ENCODE results near the gene ERBB4.
"Not testable (repeated sequence)": the region's sequence is repeated elsewhere in the genome, so short reads cannot be mapped to it uniquely, and the experiment has no call there.

Gene ERBB4

DNA sequence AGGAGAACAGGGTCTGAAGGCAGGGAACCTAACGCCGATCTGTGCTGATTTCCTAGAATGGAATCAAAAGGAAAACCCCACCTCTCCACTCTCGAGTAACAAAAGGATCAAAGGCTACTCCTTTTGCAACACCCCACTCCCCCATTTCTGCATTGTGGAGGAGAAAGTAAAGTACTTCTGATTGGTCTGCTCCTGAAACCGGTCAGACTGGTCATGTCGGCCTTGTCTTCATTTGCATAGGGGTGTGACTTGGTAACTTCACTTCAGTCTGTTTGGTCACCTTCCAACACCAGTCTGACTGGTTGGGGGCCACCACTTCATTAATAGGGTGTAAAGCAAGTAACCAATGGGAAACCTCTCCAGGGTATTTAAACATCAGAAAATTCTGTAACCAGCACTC lies 771.9 kb downstream of the ERBB4 start:
- DNase-seq = no peak

DNA sequence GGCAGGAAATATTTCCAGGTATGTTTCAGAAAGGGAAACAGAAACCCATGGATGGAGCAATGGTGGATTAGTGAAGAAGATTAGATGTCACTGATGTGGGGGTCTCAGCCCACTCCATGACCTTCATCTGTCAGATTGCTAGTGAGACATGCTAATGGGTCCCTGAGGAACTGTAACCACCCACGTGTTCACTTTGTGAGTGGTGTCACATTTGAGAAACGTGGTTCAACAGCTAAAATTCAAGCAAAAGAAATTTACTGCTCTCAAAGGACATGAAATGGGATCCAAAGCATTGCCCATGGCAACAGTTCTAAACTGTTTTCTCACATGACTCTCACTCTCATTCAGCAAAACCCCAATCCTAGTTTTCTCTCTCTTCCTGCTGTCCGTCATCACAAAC lies 776.1 kb downstream of the ERBB4 start:
- DNase-seq = no peak

DNA sequence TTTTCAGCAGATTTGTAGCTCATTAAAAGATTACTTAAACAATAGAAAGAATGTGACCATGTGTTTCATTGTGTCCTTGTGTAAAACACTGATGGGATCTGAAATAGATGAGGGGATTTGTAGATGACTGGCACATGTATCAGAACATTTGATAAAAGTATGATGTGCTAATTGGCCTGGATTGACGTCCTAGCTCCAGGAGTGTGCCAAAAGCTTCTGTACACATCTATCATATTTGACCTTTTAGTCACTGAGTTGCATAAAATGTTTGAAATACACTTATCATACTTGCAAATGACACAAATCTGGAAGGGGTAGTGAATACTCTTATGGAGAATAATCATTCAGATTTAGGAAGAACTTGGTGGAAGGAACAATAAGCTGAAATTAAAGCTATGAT lies 778.5 kb downstream of the ERBB4 start:
- no peak for DNase-seq

DNA sequence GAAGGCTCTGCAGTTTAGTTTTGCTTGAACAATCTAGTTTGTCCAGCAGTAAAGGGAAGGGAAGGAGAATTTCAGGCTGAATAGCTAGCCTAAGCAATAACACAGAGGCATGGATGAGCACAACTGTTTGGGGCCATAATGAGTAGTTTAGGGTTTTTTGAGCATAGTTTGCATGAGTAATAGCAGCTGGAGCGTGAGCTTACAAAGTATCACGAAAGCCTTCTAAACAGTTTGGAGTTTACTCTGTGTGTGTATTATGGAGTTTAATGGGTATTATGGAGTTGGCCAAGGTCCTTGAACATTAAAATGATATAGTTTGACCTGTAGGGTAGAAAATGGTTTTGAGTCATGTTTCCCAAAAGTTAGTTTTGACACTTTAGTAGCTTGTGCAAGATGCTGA lies 782.3 kb downstream of the ERBB4 start:
- no peak for DNase-seq

DNA sequence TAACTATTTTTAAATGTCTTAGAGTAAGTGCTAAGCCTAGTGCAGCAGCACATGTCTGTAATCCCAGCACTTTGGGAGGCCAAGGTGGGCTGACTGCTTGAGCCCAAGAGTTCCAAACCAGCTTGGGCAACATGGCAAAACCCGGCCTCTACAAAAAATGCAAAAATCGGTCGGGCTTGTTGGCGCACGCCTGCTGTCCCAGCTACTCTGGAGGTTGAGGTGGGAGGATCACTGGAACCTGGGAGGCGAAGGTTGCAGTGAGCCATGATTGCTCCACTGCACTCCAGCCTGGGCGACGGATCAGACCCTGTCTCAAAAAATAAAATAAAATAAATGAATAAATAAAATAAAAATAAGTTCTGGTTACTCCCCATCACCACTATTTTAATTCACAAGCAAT lies 783.4 kb downstream of the ERBB4 start:
- DNase-seq = no peak

- no peak for DNase-seq
These were observed 786.8 kb downstream of the ERBB4 start for GRCh38 chr2:211751848-211752247.

GRCh38 chr2:211748339-211748738 lies 790.3 kb downstream of the ERBB4 start:
- DNase-seq = no peak

DNA sequence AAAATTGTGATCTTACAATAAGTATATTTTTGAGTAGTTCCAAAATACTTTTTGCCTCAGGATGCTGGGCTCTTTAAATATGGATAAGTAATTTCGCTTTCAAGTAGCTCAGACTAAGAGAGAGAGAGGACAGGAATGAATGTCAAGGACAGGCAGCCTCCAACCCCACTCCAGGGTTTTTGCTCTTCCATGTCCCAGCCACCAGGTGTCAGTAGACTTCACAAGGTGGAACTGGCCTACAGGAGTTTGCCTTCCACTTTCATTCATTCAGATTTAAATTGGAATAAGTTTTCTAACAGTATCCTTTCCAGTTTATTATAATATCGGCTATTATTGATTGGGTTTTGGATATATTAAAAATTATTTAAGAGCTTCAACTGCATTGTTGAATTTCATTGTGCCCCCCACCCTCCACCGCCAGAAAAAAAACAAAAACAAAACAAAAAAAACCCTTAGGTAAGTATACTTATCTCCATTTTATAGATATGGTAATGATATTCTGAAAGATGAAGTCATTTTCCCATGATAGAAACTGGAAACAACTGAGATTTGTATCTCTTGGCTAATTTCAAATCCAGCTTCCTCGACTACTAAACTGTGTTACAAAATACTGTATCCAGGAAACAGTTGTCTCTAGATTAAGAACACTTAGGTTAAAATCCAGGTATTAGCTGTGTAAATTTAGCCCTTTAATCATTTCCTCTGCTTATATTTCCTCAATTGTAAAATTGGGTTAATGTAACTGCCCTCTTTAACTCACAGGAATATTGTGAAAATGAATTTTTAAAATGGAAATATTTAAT lies 793.1 kb downstream of the ERBB4 start:
- DNase-seq = no peak

DNA sequence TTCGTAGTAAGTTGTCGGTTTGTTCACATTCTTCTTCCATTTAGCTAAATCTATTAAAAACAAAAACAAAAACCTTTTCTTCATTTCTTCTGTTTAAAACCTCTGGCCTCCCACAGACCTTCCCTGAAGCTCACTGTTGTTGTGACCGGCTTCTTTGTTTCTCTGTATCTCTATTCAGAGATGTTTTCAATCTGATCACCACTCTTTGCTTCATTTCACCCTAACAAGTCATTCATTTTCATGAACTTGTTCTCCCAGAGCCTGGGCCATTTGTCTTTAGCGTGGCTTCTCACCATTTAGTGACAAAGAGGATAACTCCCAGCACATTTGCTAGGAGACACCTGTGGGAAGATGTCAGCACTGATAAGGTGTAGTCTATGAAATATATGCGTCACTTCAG lies 794.2 kb downstream of the ERBB4 start:
- no peak for DNase-seq

DNA sequence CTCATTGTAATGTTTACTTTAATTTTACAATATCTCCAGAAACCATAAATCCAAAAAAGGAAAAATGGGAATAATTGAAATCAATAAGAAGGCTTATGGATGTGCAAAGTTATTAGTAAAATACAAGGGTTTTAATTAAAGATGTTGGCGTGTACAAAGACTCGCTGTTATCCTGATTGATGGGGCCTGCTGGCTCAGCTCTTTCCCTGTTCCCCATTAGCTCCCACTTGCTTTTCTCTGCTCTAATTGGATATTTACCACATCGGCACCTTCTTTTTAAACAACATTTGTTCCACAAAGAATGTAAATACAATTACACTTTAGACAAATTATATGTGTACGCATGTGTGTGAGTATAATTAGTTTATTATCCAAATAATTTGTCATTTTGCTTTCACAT lies 796.6 kb downstream of the ERBB4 start:
- no peak for DNase-seq

DNA sequence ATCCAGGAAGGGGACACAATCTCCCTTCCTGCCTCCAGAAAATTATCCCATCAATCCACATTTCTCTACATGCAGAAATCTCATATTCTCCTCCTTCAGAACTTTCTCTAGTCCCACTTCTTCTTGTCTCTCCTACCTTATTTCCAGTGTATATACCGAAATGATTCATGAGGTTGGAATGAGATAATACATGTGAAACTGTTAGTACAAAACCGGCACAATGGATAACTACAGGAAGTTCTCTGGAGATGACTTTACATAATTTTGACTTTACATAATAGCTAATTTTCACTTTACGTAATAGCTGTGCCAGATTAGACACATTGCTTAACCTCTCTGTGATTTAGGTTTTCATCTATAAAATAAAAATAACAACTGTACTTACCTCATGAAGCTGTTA lies 801.3 kb downstream of the ERBB4 start:
- no peak for DNase-seq

GRCh38 chr2:211730215-211730614 lies 808.4 kb downstream of the ERBB4 start:
- no peak for DNase-seq

DNA sequence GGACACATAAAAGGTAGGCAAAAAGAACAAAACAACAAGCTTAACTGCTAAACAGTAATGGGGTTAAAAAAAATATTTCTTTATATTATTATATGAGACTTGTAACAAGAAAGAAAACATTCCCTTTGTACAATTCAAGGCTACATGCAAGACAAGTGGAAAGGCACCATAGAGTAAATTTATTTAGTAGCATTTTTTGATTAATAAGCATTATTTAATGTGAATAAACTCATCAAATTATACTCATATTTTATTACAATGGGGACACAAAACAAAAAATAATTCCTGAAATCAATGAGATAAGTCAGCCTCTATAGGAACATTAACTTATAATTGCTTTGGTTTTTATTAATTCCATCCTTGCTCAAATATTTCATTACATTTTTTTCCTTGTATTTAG lies 809.2 kb downstream of the ERBB4 start:
- DNase-seq = no peak

GRCh38 chr2:211724933-211725332 lies 813.7 kb downstream of the ERBB4 start:
- no peak for DNase-seq

- DNase-seq = no peak
These were observed 815.2 kb downstream of the ERBB4 start for GRCh38 chr2:211723398-211723797.

DNA sequence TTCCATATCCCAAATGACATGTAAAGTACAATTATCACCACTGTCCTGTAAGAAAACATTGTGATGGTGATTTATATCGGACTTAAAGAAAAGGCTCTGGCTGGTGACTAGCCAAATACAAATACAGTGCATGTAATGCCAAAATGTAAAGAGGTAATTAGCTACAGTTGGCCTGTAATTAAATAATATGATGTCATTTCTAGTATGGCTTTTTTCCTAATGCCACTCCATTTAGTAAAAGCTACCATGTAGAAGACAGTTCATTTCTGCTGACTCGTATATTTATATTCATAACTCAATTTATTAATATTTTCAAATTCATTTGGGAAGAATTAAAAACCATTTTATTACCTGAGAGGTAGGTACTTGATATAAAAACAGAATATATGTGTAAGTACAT lies 815.7 kb downstream of the ERBB4 start:
- DNase-seq = no peak

DNA sequence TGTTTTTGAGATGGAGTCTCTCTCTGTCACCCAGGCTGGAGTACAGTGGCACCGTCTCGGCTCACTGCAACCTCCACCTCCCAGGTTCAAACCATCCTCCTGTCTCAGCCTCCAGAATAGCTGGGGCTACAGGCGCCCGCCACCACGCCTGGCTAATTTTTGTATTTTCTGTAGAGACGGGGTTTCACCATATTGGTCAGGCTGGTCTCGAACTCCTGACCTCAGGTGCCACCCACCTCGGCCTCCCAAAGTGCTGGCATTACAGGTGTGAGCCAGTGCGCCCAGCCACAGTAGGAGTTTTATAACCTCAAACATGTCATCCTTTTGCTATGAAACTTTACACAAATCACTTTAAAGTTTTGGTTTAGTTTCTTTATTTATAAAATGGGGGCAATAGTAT lies 816.7 kb downstream of the ERBB4 start:
- not testable (repeated sequence) for DNase-seq

- no peak for DNase-seq
These were observed 829.2 kb downstream of the ERBB4 start for GRCh38 chr2:211709389-211709788.

- DNase-seq = no peak
These were observed 845.9 kb downstream of the ERBB4 start for GRCh38 chr2:211692689-211693088.

- DNase-seq = no peak
These were observed 847.9 kb downstream of the ERBB4 start for GRCh38 chr2:211690736-211691135.

DNA sequence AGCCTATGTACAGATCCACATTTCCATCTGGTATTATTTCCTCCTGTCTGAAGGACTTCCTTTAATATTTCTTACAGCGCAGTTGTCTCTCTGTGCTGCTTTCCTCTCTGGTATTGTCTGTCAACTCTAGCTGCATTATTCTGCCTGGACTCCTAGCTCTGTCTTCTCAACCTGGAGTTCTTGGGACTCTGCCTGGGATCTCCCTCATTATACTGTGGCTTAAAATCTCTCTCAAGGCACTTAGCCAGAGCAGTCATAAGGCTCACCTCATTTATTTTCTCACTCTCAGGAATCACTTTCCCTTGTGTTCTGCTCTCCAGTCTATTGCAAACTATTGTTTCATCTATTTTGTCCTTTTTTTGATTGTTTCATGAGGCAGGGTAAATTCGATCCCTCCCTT lies 850.4 kb downstream of the ERBB4 start:
- no peak for DNase-seq

GRCh38 chr2:211674715-211675114 lies 863.9 kb downstream of the ERBB4 start:
- no peak for DNase-seq

- no peak for DNase-seq
These were observed 865.3 kb downstream of the ERBB4 start for GRCh38 chr2:211673133-211673905.

GRCh38 chr2:211671977-211672376 lies 866.6 kb downstream of the ERBB4 start:
- DNase-seq = no peak

DNA sequence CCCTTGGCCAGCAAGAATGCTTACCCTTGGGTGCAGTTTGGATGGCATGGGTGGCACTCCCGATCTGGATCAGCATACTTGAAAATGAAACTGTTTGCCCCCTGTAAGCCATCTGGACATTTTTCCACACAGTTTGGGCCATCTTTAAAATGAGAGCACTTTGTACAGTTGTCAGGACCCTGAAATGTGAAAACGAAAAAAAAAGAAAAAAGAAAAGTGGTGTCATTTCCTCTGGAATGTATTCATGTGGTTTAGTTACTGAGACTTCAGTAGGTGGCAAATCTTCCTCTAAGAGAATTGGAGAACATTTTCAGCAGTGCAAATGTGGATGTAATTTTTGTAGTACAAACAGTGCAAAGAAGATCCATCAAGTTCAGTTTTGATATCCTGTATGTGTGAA lies 873.3 kb downstream of the ERBB4 start:
- DNase-seq = no peak

Measured in activated CD4-positive, alpha-beta T cell treated with anti-CD3 and anti-CD28 coated beads, Interleukin-2, amount 50 U/mL, for 4 hours (primary cell).